A549 (cell line): ENCODE results near the gene TMED9.

ENCODE experiments used
- CTCF ChIP-seq: fragments of >200 bp; sonication (Bioruptor Twin); formaldehyde crosslinking; IDR thresholded peaks from 3 replicates; pipeline ENCODE4 v1.5.1; 2016
- EP300 ChIP-seq, 2 experiments: fragments of >200 bp; sonication (Bioruptor Twin); formaldehyde crosslinking; IDR thresholded peaks; 2 replicates in 1 of 2; 3 replicates in 1 of 2; pipeline ENCODE4 v1.6.1; 2016 to 2017
- POLR2A ChIP-seq: IDR thresholded peaks from 2 replicates; pipeline ENCODE4 v1.6.1; 2012; ENCODE audit warnings: mild to moderate bottlenecking, low read length
- TP53 ChIP-seq: fragments of 250-450 bp; sonication (Bioruptor Pico); IDR thresholded peaks from 2 replicates; pipeline ENCODE4 v1.5.0; 2021; ENCODE audit warnings: mild to moderate bottlenecking, moderate library complexity

- no peak for TF ChIP-seq EP300 (IDR thresholded peaks at IDR 0.05)
- no peak for TF ChIP-seq POLR2A
- TF ChIP-seq TP53 (CRISPR knock-in tag): no peak
- TF ChIP-seq CTCF: no peak
Measured at GRCh38 chr5:177612215-177612673, 20.2 kb downstream of the TMED9 start.
